CD4-positive, alpha-beta T cell (primary cell): ENCODE results near the gene IGFBP2. TPM values are rescaled to one million over a fixed set of nuclear protein-coding genes. Genes with fewer than 3 reads are reported as not detected.
A peak's percentile ranks its signal among the peaks of the same experiment; 100 is the strongest.

ENCODE experiments used
- ATAC-seq: fragments of 200-7000 bp; cut with Tn5 transposase; one replicate; pipeline ENCODE4 v1.10.0; 2022; ENCODE audit warnings: mild to moderate bottlenecking; ENCODE audit not compliant: poor library complexity
- CTCF ChIA-PET: fragments of 350-600 bp; sonication (Branson Sonifier 250); formaldehyde crosslinking; loops from one replicate; lab custom pipeline; 2021; ENCODE audit warnings: antibody characterized with exemption, inconsistent platforms; lab: Charles Lee
- POLR2A ChIA-PET: fragments of 350-600 bp; sonication (Branson Sonifier 250); formaldehyde crosslinking; loops from one replicate; lab custom pipeline; 2021; ENCODE audit warnings: antibody characterized with exemption, inconsistent platforms; lab: Charles Lee
- DNase-seq, 14 experiments: peaks; one replicate each; pipeline ENCODE4 v3.0.0-alpha.2; 2013 to 2020; ENCODE audit warnings: mixed read lengths in 2 of 14
- H3K27ac ChIP-seq, 2 donors: one replicate each; pipeline versions ENCODE4 v1.5.1 to v1.7.0; 2013; ENCODE audit warnings: low read length in 2 of 2, low read depth in 1 of 2, mild to moderate bottlenecking in 1 of 2
- H3K27me3 ChIP-seq, 2 experiments: 1 replicate in 1 of 2; 2 replicates in 1 of 2; pipeline versions ENCODE4 v1.6.1 to v1.7.0; 2013; ENCODE audit warnings: low read length in 2 of 2, control low read depth in 1 of 2, mild to moderate bottlenecking in 1 of 2, moderate library complexity in 1 of 2; ENCODE audit not compliant: insufficient read depth in 2 of 2, control insufficient read depth in 1 of 2
- H3K36me3 ChIP-seq: one replicate; pipeline ENCODE4 v1.6.1; 2013; ENCODE audit warnings: low read length, control low read depth; ENCODE audit not compliant: insufficient read depth
- H3K4me1 ChIP-seq: one replicate; pipeline ENCODE4 v1.6.1; 2013; ENCODE audit warnings: low read length, control low read depth; ENCODE audit not compliant: insufficient read depth
- H3K4me3 ChIP-seq: one replicate; pipeline ENCODE4 v1.5.1; 2013; ENCODE audit warnings: mild to moderate bottlenecking, low read length, moderate library complexity
- H3K9me3 ChIP-seq, 2 experiments: 1 replicate in 1 of 2; 2 replicates in 1 of 2; pipeline versions ENCODE4 v1.6.1 to v1.7.0; 2013; ENCODE audit warnings: low read length in 2 of 2, mild to moderate bottlenecking in 2 of 2, control low read depth in 1 of 2, moderate library complexity in 1 of 2; ENCODE audit not compliant: control insufficient read depth in 1 of 2, insufficient read depth in 1 of 2
- H3K27ac Mint-ChIP-seq: one replicate; pipeline ENCODE4 v1.8.0; 2020; ENCODE audit warnings: mixed read lengths
- H3K27me3 Mint-ChIP-seq: one replicate; pipeline ENCODE4 v1.8.0; 2021; ENCODE audit warnings: mixed read lengths
- H3K36me3 Mint-ChIP-seq: one replicate; pipeline ENCODE4 v1.8.0; 2021; ENCODE audit warnings: low read depth, mixed read lengths
- H3K4me1 Mint-ChIP-seq: one replicate; pipeline ENCODE4 v1.8.0; 2021; ENCODE audit warnings: low read depth, mixed read lengths
- H3K4me3 Mint-ChIP-seq: one replicate; pipeline ENCODE4 v1.8.0; 2020; ENCODE audit warnings: mild to moderate bottlenecking, mixed read lengths
- H3K9me3 Mint-ChIP-seq: one replicate; pipeline ENCODE4 v1.8.0; 2020; ENCODE audit warnings: mixed read lengths
- intact Hi-C, 2 experiments: fragments of 100-400 bp; cut with DNase I in 1 of 2; cut with micrococcal nuclease in 1 of 2; formaldehyde crosslinking; loops; one replicate each; pipeline versions ENCODE4 v1.15.1 to v1.9.0; 2023 to 2025; cut with DNase I, micrococcal nuclease
- total RNA-seq, 174 experiments: library from RNA in 2 of 174; stranded (reverse) in 2 of 174; gene quantifications; one replicate each; pipeline ENCODE4 v1.2.3 and lab custom pipeline; 2021 to 2026
- TF ChIP-seq, protein P1 (sequence below): fragments of 200-600 bp; IDR thresholded peaks from one replicate; pipeline ENCODE4 v1.8.0; 2022; ENCODE audit warnings: antibody characterized with exemption, mild to moderate bottlenecking

Gene IGFBP2
- total RNA-seq, 2 experiments from 2014 or later = not detected

DNA sequence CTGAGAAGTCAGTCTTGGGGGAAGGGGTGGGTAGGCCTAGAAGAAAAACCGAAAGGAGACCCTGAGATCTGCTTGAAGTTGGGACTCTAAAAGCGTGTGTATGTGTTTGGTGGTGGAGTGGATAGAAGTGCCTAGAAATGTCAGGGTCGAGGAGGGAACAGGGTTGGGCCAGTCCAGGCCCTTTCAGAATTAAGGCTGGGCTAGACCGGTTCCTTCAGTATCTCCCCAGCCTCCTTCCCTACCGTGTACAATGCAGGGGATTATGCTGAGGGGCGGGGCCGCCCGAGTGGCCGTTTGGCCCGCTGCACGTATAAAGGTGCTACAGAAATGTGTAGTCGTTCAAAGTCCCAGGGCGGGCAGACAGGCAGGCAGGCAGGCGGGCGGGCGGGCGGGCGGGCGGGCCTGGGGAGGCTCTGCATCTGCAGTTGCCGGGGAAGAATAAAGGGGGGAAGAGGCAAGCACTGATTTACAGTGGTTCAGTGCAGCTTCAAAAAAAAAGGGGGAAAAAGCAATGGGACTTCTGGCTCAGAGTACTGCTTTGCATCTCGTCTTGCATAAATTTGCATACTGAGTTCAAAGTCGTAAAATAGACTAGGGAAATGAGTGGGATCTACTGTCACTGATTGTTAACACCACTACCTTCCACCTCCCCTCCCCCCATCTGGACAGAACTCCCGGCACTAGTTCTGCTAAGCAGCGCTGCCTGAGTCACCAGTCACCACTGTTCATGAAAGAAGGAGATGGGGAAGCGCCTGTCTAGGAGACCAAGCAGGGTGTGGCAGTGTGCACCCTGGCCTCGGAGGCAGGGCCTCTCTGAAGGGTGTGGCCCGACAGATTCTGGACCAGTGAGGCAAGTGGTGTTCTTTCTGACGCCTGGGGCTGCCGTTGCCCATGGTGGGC is 3.6 kb downstream of the IGFBP2 start:
- H3K36me3 ChIP-seq = no peaks in the 10 kb centered on the region
- peaks cover 73% of the 10 kb centered on the region for H3K27me3 Mint-ChIP-seq
- peaks cover 0 to 10% of the 10 kb centered on the region in 2 experiments for H3K9me3 ChIP-seq
- DNase-seq (peak in 2 of 14 experiments; percentile 13 to 15), ATAC-seq (no peak)
- intact Hi-C loops = no loop called here
- TF ChIP-seq, protein P1, sequence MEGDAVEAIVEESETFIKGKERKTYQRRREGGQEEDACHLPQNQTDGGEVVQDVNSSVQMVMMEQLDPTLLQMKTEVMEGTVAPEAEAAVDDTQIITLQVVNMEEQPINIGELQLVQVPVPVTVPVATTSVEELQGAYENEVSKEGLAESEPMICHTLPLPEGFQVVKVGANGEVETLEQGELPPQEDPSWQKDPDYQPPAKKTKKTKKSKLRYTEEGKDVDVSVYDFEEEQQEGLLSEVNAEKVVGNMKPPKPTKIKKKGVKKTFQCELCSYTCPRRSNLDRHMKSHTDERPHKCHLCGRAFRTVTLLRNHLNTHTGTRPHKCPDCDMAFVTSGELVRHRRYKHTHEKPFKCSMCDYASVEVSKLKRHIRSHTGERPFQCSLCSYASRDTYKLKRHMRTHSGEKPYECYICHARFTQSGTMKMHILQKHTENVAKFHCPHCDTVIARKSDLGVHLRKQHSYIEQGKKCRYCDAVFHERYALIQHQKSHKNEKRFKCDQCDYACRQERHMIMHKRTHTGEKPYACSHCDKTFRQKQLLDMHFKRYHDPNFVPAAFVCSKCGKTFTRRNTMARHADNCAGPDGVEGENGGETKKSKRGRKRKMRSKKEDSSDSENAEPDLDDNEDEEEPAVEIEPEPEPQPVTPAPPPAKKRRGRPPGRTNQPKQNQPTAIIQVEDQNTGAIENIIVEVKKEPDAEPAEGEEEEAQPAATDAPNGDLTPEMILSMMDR = no peak
- no peaks in the 10 kb centered on the region for H3K9me3 Mint-ChIP-seq
- peaks cover 11% of the 10 kb centered on the region for H3K4me1 ChIP-seq
- H3K27ac Mint-ChIP-seq = no peak overlapping the region
- no peak overlapping the region for H3K4me3 ChIP-seq
- CTCF ChIA-PET = no interaction called here
- H3K27ac ChIP-seq = no peak overlapping the region
- POLR2A ChIA-PET = no interaction called here
- peaks cover 24 to 53% of the 10 kb centered on the region in 2 experiments for H3K27me3 ChIP-seq
- H3K4me1 Mint-ChIP-seq = peaks cover 32% of the 10 kb centered on the region
- no peaks in the 10 kb centered on the region for H3K36me3 Mint-ChIP-seq
- H3K4me3 Mint-ChIP-seq = no peak overlapping the region

DNA sequence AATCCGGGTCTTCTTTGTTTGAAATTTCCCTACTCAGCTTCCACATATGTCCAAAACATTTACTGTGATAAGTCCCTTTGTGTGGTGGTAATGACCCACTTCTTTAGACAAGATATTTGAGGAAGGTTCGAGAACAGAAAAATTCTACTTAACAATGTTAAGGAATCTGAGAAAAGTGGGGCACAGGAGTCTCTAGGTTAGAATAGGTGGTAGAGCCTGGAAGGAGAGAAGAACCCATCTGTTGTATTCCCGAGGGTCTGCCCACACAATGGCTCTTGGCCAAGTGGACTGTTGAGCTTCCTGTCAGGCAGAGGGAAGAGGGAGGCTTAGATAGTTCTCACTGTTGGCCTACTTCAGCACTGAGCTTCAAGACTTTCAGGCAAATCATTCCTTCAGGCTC is 4.3 kb downstream of the IGFBP2 start:
- peaks cover 28% of the 10 kb centered on the region for H3K4me1 Mint-ChIP-seq
- no peak overlapping the region for H3K27ac Mint-ChIP-seq
- Histone ChIP-seq H3K36me3 (no peaks in the 10 kb centered on the region), H3K4me1 (peaks cover 11% of the 10 kb centered on the region), H3K4me3 (no peak overlapping the region), H3K27me3 (peaks cover 21 to 49% of the 10 kb centered on the region in 2 experiments), H3K9me3 (peaks cover 0 to 10% of the 10 kb centered on the region in 2 experiments), H3K27ac (no peak overlapping the region)
- DNase-seq (no peak), ATAC-seq (no peak)
- TF ChIP-seq, protein P1 = no peak
- POLR2A ChIA-PET = no interaction called here
- CTCF ChIA-PET = no interaction called here
- H3K9me3 Mint-ChIP-seq = no peaks in the 10 kb centered on the region
- no peak overlapping the region for H3K4me3 Mint-ChIP-seq
- peaks cover 69% of the 10 kb centered on the region for H3K27me3 Mint-ChIP-seq
- intact Hi-C loops = no loop called here
- no peaks in the 10 kb centered on the region for H3K36me3 Mint-ChIP-seq

DNA sequence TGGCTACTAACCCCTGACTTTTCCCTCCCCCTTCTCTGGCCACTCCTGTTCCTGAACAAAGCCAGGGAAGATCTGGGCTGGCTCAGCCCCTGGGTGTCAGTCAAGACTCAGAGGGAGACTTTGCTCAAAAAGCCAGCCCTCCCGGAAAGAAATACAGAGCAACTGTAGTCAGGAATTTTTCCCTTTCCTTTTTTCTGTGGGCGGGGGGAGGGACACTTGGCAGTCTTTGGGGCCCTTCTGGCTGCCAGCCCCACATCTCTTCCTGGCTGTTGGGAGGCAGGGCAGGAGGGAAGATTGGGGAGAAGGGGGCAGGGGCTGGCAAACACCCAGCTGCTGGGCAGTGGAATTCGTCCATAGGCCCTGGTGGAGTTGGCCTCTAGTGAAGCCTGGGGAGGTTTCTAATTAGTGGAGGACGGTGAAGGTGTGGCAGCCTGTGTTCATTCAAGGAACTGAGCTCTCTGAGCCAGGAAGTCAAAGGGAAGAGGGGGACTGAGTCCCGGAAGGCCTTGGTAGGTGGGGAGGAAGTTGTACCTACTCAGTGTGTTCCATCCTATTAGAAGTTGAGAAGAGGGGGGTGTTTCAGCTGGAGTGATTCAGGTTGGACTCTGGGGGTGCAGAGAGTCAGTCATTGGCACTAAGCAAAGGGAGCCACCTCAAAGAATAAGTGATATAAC is 10.9 kb downstream of the IGFBP2 start:
- Mint-ChIP-seq H3K4me3 (no peak overlapping the region), H3K4me1 (no peaks in the 10 kb centered on the region), H3K27ac (no peak overlapping the region), H3K27me3 (peaks cover 21% of the 10 kb centered on the region), H3K9me3 (no peaks in the 10 kb centered on the region), H3K36me3 (no peaks in the 10 kb centered on the region)
- Histone ChIP-seq H3K27me3 (peaks cover 0 to 3% of the 10 kb centered on the region in 2 experiments), H3K4me3 (no peak overlapping the region), H3K27ac (no peak overlapping the region), H3K36me3 (no peaks in the 10 kb centered on the region), H3K4me1 (no peaks in the 10 kb centered on the region), H3K9me3 (no peaks in the 10 kb centered on the region)
- POLR2A ChIA-PET = no interaction called here
- ATAC-seq (no peak), DNase-seq (no peak)
- CTCF ChIA-PET = no interaction called here
- intact Hi-C loops = no loop called here
- TF ChIP-seq, protein P1 = no peak
